Loucy (cell line): Measurements from ENCODE around the gene FLT1.

Experiments
- EZH2phosphoT487 ChIP-seq: fragments of 200-600 bp; IDR thresholded peaks from 2 replicates; pipeline ENCODE4 v1.6.1; 2018; ENCODE audit warnings: antibody characterized with exemption, mild to moderate bottlenecking, moderate library complexity, borderline replicate concordance
- TF ChIP-seq, protein P1 (sequence below): fragments of 200-600 bp; sonication (generic); conservative IDR thresholded peaks from 2 replicates; pipeline ENCODE4 v1.5.1; 2014; ENCODE audit warnings: mild to moderate bottlenecking, antibody characterized with exemption, low read length

GRCh38 chr13:28522871-28523270, 27.9 kb upstream of the FLT1 start:
- TF ChIP-seq EZH2phosphoT487 = no peak
- TF ChIP-seq, protein P1, sequence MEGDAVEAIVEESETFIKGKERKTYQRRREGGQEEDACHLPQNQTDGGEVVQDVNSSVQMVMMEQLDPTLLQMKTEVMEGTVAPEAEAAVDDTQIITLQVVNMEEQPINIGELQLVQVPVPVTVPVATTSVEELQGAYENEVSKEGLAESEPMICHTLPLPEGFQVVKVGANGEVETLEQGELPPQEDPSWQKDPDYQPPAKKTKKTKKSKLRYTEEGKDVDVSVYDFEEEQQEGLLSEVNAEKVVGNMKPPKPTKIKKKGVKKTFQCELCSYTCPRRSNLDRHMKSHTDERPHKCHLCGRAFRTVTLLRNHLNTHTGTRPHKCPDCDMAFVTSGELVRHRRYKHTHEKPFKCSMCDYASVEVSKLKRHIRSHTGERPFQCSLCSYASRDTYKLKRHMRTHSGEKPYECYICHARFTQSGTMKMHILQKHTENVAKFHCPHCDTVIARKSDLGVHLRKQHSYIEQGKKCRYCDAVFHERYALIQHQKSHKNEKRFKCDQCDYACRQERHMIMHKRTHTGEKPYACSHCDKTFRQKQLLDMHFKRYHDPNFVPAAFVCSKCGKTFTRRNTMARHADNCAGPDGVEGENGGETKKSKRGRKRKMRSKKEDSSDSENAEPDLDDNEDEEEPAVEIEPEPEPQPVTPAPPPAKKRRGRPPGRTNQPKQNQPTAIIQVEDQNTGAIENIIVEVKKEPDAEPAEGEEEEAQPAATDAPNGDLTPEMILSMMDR = no peak
